Measurements from ENCODE around the gene ALG14.

Gene ALG14

DNA sequence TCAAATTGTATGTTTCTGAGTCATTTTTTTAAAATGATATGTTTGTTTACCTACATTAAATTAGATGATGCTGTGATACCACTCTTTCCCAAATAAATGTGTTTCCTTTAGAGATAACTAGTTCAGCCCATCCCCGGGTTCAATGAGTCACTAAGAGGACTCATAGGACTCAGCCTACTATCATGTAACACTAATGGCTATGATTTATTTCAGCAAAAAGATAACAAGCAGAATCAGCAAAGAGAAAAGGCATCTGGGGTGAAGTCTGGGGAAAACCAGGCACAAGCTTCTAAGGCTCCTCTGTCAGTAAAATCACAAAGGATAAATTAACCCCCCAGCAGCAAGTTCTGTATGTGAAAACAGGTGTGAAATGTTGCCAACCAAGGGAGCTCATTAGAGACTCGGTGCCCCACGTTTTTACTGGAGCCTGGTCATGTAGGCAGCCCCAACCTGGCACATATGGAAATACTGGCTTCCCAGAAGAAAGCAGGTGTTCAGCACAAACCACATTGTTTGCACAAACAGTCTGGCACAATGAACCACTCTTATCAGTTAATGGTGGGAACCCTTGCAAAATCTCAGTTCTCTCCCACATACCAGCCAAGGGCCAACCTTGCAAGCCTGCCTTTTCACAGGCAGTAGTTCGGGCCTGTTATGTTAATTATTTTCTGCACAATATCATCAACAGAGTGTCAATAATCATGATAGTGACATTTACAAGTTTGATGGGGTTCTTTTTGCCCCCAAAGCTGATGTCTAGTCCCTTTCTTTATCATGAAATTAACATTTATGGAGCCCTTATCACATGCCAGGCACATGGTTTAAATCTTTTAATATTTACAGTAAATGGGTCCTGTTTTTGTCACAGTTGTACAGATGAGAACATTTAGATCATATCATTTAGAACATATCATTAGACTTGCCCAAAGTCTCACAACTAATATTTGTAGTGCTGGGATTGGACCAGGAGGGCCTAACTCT lies 122.8 kb downstream of the ALG14 start (continued):
- TF ChIP-seq, protein P1, sequence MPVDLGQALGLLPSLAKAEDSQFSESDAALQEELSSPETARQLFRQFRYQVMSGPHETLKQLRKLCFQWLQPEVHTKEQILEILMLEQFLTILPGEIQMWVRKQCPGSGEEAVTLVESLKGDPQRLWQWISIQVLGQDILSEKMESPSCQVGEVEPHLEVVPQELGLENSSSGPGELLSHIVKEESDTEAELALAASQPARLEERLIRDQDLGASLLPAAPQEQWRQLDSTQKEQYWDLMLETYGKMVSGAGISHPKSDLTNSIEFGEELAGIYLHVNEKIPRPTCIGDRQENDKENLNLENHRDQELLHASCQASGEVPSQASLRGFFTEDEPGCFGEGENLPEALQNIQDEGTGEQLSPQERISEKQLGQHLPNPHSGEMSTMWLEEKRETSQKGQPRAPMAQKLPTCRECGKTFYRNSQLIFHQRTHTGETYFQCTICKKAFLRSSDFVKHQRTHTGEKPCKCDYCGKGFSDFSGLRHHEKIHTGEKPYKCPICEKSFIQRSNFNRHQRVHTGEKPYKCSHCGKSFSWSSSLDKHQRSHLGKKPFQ (tag by site-specific recombination; IDR thresholded peaks at IDR 0.05) = peak; percentile 77
- TF ChIP-seq ZNF223 (tag by site-specific recombination; IDR thresholded peaks at IDR 0.05) (no peak), SP7 (tag by site-specific recombination; IDR thresholded peaks at IDR 0.05) (peak; percentile 71), GLI2 (tag by site-specific recombination; IDR thresholded peaks at IDR 0.05; ENCODE audit: borderline replicate concordance, low read depth) (no peak), FEZF1 (tag by site-specific recombination; IDR thresholded peaks at IDR 0.05) (0 out of 2 replicates have a peak, but pooled peaks have one; percentile 33), ZBTB21 (tag by site-specific recombination; IDR thresholded peaks at IDR 0.05) (no peak), ZNF24 (tag by site-specific recombination; IDR thresholded peaks at IDR 0.05) (no peak), ZNF335 (tag by site-specific recombination; conservative IDR thresholded peaks at IDR 0.05) (0 out of 2 replicates have a peak, but pooled peaks have one; percentile 14), ZXDB (tag by site-specific recombination; IDR thresholded peaks at IDR 0.05) (peak; percentile 69), ZNF621 (tag by site-specific recombination; IDR thresholded peaks at IDR 0.05) (no peak), ZNF155 (tag by site-specific recombination; IDR thresholded peaks at IDR 0.05) (no peak), KLF10 (tag by site-specific recombination; IDR thresholded peaks at IDR 0.05) (no peak), BCL11A (tag by site-specific recombination; IDR thresholded peaks at IDR 0.05; ENCODE audit: low read depth) (0 out of 2 replicates have a peak, but pooled peaks have one; percentile 26), KLF8 (tag by site-specific recombination; IDR thresholded peaks at IDR 0.05) (peak; percentile 55; the same call in 1 of the 2 replicates), ZNF623 (tag by site-specific recombination; IDR thresholded peaks at IDR 0.05) (no peak), ZNF521 (tag by site-specific recombination; IDR thresholded peaks at IDR 0.05) (no peak), ZBTB17 (tag by site-specific recombination; IDR thresholded peaks at IDR 0.05) (no peak)
- TF ChIP-seq, protein P2, sequence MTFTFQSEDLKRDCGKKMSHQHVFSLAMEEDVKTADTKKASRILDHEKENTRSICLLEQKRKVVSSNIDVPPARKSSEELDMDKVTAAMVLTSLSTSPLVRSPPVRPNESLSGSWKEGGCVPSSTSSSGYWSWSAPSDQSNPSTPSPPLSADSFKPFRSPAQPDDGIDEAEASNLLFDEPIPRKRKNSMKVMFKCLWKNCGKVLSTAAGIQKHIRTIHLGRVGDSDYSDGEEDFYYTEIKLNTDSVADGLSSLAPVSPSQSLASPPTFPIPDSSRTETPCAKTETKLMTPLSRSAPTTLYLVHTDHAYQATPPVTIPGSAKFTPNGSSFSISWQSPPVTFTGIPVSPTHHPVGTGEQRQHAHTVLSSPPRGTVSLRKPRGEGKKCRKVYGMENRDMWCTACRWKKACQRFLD (tag by site-specific recombination; IDR thresholded peaks at IDR 0.05) = no peak
- TF ChIP-seq, protein P3, sequence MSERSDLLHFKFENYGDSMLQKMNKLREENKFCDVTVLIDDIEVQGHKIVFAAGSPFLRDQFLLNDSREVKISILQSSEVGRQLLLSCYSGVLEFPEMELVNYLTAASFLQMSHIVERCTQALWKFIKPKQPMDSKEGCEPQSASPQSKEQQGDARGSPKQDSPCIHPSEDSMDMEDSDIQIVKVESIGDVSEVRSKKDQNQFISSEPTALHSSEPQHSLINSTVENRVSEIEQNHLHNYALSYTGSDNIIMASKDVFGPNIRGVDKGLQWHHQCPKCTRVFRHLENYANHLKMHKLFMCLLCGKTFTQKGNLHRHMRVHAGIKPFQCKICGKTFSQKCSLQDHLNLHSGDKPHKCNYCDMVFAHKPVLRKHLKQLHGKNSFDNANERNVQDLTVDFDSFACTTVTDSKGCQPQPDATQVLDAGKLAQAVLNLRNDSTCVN (tag by site-specific recombination; optimal IDR thresholded peaks at IDR 0.05) = no peak
- TF ChIP-seq, protein P4, sequence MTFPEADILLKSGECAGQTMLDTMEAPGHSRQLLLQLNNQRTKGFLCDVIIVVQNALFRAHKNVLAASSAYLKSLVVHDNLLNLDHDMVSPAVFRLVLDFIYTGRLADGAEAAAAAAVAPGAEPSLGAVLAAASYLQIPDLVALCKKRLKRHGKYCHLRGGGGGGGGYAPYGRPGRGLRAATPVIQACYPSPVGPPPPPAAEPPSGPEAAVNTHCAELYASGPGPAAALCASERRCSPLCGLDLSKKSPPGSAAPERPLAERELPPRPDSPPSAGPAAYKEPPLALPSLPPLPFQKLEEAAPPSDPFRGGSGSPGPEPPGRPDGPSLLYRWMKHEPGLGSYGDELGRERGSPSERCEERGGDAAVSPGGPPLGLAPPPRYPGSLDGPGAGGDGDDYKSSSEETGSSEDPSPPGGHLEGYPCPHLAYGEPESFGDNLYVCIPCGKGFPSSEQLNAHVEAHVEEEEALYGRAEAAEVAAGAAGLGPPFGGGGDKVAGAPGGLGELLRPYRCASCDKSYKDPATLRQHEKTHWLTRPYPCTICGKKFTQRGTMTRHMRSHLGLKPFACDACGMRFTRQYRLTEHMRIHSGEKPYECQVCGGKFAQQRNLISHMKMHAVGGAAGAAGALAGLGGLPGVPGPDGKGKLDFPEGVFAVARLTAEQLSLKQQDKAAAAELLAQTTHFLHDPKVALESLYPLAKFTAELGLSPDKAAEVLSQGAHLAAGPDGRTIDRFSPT (tag by site-specific recombination; IDR thresholded peaks at IDR 0.05) = no peak
- TF ChIP-seq, protein P5, sequence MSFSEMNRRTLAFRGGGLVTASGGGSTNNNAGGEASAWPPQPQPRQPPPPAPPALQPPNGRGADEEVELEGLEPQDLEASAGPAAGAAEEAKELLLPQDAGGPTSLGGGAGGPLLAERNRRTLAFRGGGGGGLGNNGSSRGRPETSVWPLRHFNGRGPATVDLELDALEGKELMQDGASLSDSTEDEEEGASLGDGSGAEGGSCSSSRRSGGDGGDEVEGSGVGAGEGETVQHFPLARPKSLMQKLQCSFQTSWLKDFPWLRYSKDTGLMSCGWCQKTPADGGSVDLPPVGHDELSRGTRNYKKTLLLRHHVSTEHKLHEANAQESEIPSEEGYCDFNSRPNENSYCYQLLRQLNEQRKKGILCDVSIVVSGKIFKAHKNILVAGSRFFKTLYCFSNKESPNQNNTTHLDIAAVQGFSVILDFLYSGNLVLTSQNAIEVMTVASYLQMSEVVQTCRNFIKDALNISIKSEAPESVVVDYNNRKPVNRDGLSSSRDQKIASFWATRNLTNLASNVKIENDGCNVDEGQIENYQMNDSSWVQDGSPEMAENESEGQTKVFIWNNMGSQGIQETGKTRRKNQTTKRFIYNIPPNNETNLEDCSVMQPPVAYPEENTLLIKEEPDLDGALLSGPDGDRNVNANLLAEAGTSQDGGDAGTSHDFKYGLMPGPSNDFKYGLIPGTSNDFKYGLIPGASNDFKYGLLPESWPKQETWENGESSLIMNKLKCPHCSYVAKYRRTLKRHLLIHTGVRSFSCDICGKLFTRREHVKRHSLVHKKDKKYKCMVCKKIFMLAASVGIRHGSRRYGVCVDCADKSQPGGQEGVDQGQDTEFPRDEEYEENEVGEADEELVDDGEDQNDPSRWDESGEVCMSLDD (tag by site-specific recombination; IDR thresholded peaks at IDR 0.05) = no peak

All from HEK293 (cell line).